Fibroblast of villous mesenchyme (primary cell): ENCODE results near the gene CLDN9. TPM values are rescaled to one million over a fixed set of nuclear protein-coding genes. Genes with fewer than 3 reads are reported as not detected.

Source experiments
- DNase-seq: peaks from one replicate; pipeline ENCODE4 v3.0.0-alpha.2; 2010; ENCODE audit warnings: low read depth
- H3K4me3 ChIP-seq: 2 replicates; pipeline ENCODE4 v1.5.1; 2011; ENCODE audit warnings: low read depth, mild to moderate bottlenecking, low read length
- total RNA-seq: library from RNA; depleted of rRNA; stranded (reverse); fragments of >200 nt; gene quantifications from 2 replicates; pipeline ENCODE4 v1.2.3, GENCODE V29; 2012
- TF ChIP-seq, protein P1 (sequence below): IDR thresholded peaks from 2 replicates; pipeline ENCODE4 v1.5.1; 2012; ENCODE audit warnings: low read depth, mild to moderate bottlenecking, low read length; ENCODE audit not compliant: insufficient read depth

Gene CLDN9, protein sequence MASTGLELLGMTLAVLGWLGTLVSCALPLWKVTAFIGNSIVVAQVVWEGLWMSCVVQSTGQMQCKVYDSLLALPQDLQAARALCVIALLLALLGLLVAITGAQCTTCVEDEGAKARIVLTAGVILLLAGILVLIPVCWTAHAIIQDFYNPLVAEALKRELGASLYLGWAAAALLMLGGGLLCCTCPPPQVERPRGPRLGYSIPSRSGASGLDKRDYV
- total RNA-seq = not detected in 2 replicates

DNA sequence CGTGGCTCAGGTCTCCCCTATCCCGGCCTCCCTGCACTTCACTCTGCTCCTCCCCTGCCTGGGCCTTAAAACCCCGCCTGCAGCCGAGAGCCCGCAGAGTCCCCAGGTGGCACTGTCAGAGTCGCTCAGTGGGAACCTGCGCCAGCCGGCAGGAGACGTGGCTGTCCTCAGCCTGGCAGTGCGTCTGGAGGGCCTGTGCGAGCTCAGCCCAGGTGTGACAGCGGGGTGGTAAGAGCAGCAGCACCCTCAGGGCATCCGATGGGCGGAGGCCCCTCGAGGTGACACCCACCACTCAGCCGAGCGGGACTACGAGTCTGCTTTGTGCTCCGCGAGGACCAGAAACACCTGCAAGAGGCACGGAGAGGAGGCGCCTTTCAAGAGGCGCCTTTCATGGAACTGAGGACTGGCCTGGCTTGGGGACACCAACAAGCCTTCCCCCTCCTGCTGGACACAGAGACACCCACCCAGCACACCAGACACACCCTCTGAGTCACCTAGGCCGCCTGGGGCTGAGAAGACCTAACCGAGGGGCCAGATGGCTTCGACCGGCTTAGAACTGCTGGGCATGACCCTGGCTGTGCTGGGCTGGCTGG lies at the start of gene CLDN9:
CLDN9 (plus strand) TSS at position 96 of the 593 bp plus-strand sequence; CDS start at position 536, 440 bp downstream.
- DNase-seq = no peak
- TF ChIP-seq, protein P1, sequence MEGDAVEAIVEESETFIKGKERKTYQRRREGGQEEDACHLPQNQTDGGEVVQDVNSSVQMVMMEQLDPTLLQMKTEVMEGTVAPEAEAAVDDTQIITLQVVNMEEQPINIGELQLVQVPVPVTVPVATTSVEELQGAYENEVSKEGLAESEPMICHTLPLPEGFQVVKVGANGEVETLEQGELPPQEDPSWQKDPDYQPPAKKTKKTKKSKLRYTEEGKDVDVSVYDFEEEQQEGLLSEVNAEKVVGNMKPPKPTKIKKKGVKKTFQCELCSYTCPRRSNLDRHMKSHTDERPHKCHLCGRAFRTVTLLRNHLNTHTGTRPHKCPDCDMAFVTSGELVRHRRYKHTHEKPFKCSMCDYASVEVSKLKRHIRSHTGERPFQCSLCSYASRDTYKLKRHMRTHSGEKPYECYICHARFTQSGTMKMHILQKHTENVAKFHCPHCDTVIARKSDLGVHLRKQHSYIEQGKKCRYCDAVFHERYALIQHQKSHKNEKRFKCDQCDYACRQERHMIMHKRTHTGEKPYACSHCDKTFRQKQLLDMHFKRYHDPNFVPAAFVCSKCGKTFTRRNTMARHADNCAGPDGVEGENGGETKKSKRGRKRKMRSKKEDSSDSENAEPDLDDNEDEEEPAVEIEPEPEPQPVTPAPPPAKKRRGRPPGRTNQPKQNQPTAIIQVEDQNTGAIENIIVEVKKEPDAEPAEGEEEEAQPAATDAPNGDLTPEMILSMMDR = no peak

DNA sequence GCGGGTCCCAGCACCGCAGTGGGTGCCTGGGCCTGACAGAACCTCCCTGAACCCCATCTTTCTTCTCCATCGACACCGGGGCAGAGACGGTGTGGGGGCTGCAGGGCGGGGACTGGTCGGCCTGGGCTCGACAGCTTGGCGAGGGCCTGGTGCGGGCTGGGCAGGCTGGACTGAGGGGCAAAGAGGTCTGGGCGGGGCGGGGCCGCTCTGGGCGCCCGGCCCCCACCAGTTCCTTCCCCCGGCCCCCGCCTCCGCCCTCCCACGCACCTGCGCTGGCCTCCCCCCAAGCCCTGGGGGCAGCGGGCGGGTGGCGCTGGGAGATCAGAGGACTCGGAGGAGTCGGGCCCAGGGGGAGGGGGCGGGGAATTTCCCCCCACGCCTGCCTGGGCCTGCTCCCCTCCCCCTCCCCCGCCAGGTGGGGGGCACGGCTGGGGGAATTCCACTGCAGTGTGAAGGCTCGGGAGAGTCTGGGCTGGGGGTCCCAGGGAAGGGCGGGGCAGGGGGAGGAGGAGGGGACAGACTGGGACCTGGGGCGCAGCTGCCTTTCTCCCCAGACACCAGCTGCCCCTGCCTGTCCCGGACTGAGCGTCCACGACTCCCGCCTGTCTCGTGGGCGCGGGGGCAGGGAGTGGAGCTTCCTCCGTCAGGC lies 49.5 kb upstream of the CLDN9 start:
- no peak for DNase-seq
- TF ChIP-seq, protein P1 = no peak
- peak overlapping the region; percentile 46 for H3K4me3 ChIP-seq

More for the DNA sequence above, at the start of gene CLDN9:
- H3K4me3 ChIP-seq = no peak within 1 kb of the TSS

DNA sequence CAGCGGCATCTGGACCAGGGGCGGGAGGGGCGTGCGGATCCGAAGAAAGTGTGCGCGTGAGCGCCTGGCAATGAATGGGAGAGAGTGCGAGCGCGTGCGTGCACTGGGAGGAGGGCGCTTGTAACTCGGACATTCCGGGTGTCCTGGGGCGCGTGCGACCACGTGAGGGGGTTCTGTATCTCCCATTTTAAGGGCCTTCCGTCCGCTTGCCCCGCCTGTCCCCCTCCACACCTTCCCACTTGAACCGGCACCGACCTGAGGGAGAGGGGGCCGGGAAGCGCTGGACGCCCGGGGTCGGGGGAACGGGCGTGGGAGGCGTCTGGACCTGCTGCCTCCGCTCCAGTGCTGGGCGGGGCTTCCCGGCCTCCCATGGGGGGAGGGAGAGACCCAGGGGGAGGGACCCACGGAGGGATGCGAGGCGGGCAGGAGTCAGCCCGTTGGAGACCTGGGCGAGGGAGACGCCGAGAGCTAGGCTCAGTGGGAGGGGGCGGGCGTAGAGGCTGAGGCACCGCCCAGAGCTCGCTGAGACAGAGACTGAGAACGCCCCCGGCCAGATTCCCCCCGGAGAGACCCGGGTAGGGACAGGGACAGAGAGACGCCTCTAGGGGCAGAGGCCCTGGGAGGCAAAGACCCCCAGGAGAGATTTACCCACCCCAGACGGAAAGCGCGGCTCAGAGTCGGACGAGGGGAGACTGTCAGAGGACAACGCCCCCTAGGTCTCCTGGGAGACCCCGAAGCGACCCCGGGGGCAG lies 48.8 kb upstream of the CLDN9 start, which contains the start of gene KREMEN2:
KREMEN2 (plus strand) TSS at position 553 of the 752 bp plus-strand sequence. CDS start 246 bp downstream, outside the sequence.
- peak within 1 kb of the TSS; percentile 46 for H3K4me3 ChIP-seq
- peak; percentile 22 for DNase-seq

DNA sequence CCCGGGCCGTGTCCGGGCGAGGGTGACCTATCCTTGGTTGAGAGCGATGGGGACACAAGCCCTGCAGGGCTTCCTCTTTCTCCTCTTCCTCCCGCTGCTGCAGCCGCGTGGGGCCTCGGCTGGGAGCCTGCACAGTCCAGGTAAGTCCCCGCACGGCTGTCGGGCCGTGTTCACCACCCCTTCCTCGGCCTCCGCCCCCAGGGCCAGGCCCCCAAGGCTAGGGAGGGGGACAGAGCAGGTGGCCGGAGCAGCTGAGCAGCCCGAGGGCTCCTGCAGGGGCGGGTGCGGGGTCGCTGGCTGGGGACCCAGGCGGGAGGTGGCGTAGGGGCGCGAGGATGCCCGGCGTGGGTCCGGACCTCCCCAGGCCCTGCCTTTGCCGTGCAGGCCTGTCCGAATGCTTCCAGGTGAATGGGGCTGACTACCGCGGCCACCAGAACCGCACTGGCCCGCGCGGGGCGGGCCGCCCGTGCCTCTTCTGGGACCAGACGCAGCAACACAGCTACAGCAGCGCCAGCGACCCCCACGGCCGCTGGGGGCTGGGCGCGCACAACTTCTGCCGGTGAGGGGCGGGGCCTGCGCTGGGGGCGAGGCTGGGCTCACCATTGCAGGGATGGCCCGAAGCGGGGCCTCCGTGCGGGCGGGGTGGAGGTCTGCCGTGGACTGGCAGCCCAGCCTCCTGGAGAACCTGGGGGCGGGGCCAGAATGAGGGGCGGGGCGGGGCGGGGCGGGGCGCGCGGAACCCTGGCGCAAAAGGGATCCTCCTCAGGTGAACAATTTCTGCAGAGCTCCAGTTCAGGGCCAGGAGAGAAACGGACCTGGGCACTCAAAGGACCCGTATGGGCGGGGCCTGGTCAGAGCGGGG lies 48.0 kb upstream of the CLDN9 start:
- TF ChIP-seq, protein P1 = no peak
- H3K4me3 ChIP-seq = peak overlapping the region; percentile 46
- DNase-seq = no peak

More for the DNA sequence above, 48.8 kb upstream of the CLDN9 start, which contains the start of gene KREMEN2:
- TF ChIP-seq, protein P1 = peak; percentile 3

DNA sequence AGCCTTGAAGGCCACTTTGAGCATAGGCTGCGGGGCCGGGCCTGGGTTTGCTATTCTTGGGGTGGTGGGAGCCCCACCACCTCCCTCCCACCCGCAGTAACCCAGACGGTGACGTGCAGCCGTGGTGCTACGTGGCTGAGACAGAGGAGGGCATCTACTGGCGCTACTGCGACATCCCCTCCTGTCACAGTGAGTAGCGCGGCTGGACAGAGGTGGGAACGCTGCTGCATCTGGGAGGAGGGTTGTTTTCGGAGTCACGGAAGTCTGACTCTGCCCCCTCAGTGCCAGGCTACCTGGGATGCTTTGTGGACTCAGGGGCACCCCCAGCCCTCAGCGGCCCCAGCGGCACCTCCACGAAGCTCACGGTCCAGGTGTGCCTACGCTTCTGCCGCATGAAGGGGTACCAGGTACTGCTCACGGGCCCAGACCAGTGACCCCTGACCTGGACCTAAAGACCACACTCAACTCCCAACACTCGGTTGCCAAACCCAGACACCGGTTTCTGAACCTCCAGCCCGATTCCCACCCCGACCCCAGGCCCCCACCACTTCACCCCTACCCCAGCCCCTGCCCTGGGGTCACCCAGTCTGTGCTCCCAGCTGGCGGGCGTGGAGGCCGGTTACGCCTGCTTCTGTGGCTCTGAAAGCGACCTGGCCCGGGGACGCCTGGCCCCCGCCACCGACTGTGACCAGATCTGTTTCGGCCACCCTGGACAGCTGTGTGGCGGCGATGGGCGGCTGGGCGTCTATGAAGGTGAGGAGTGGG lies 46.5 kb upstream of the CLDN9 start:
- DNase-seq = no peak
- TF ChIP-seq, protein P1 = no peak

More for the DNA sequence above, 46.5 kb upstream of the CLDN9 start:
- no peak overlapping the region for H3K4me3 ChIP-seq
